Activated T-helper 2 cell treated with anti-CD3 and anti-CD28 coated beads, Interferon-gamma antibody, Interleukin-2, Interleukin-4, amounts not matched to agents 10 μg/mL and 5 μg/mL and 100 μg/mL, durations not matched to agents 14 hours and 24 hours and 36 hours (primary cell): Measurements from ENCODE around the gene ZNF263. TPM values are rescaled to one million over a fixed set of nuclear protein-coding genes. Genes with fewer than 3 reads are reported as not detected.

Experiments used
- DNase-seq: peaks from one replicate; pipeline ENCODE4 v3.0.0; 2021; ENCODE audit warnings: low spot score
- H3K27ac Mint-ChIP-seq: one replicate; pipeline ENCODE4 v1.8.0; 2021; ENCODE audit warnings: mixed read lengths
- H3K27me3 Mint-ChIP-seq: one replicate; pipeline ENCODE4 v1.8.0; 2021; ENCODE audit warnings: low read depth, mixed read lengths
- H3K36me3 Mint-ChIP-seq: one replicate; pipeline ENCODE4 v1.8.0; 2021; ENCODE audit warnings: low read depth, mixed read lengths
- H3K4me1 Mint-ChIP-seq: one replicate; pipeline ENCODE4 v1.8.0; 2021; ENCODE audit warnings: low read depth, mixed read lengths
- H3K4me3 Mint-ChIP-seq: one replicate; pipeline ENCODE4 v1.8.0; 2021; ENCODE audit warnings: low read depth, mild to moderate bottlenecking, moderate library complexity, mixed read lengths
- H3K9me3 Mint-ChIP-seq: one replicate; pipeline ENCODE4 v1.8.0; 2021; ENCODE audit warnings: mixed read lengths
- intact Hi-C: fragments of 100-400 bp; cut with micrococcal nuclease; formaldehyde crosslinking; loops from one replicate; pipeline ENCODE4 v1.15.1; 2023
- total RNA-seq: library from RNA; stranded (reverse); gene quantifications from 2 replicates; pipeline ENCODE4 v1.2.3, GENCODE V29; 2022

ZNF263 gene
- total RNA-seq, 1 donor from 2014 or later = 26.6 TPM

DNA sequence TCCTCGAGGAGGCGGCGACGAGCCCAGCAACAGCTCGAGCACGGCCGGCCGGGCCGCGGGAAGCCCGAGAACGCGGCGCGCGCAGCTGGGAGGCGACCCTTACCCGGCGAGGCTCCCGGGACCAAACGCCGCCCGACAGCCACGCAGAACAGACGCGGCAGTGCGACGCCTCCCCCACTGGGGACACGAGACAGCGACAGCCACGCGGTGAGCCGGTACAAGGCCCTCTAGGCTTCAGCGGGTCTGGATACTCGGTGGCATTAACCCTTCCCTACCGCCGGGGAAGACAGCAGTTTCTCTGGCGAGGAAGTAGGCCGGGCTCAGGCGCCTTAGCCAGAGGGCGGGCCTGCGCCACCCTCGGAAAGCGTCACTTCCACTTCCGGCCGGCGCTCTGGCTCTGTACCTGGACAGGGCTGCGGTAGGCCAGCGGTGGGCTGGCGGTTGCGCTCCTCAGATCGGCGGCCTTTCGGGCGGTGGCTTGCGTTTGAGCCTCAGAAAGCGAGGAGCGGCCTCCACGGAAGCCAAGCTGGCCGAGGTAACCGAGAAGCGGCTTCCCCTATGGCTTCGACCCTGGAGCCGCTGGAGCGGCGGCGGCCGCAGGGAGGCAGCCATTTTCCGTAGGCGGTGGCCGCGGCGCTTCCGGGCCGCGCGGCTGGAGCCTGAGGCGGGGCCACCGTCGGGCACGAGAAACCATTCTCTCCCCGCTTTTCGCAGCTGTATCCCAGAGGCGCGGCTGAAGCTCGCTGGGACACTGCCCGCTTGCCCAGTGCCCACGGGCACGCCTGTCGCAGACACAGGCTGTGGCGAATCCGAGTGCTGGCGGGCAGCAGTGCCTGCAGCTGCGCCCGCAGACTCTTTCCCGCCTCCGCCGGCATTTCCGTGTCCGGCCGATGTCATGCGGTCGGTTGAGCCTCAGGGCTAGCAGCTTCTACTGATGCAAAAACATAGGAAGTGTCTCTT is 22.1 kb downstream of the ZNF263 start, which contains the start of the genes TIGD7 and ZNF75A:
Gene TIGD7, minus strand, starts transcription at position 322 of the 960 bp plus-strand sequence. CDS start 4,816 bp downstream, outside the sequence.
Gene ZNF75A, plus strand, starts transcription at position 389 of the 960 bp plus-strand sequence. CDS start 2,932 bp downstream, outside the sequence.
- Mint-ChIP-seq H3K4me3 (peak within 1 kb of the TSS; percentile 77), H3K27me3 (no peaks in the 10 kb centered on the region), H3K36me3 (peaks cover 80% of the 10 kb centered on the region), H3K9me3 (peaks cover 64% of the 10 kb centered on the region), H3K4me1 (peaks cover 8% of the 10 kb centered on the region), H3K27ac (peak within 1 kb of the TSS; percentile 78)
- intact Hi-C loops = loop anchor here (1.0 to 2.0 kb wide), 4 partner anchors 23 to 153 kb away; partner anchors contain the start of genes ZNF174, ZNF263 and ZSCAN32
- peak; percentile 83 for DNase-seq

DNA sequence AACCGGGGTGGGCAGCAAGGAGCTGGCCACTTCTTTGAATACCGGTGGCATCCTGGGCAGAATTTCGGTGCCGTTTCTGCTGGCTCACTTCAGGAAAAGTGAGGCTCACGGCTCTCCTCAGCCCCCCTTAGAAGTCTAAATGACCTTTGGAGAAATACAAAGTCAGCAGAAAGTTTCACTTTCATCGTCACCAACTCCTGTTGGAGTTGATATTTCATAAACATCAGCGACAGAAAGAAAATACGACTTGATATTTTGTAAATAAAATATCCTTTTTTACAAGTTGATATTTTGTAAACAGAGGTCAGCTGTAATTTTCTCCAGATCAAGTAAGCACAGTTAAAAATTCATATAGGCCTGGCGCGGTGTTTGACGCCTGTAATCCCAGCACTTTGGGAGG is 22.8 kb downstream of the ZNF263 start:
- Mint-ChIP-seq H3K9me3 (peaks cover 64% of the 10 kb centered on the region), H3K4me3 (peak overlapping the region; percentile 77), H3K27ac (peak overlapping the region; percentile 78), H3K36me3 (peaks cover 80% of the 10 kb centered on the region), H3K27me3 (no peaks in the 10 kb centered on the region), H3K4me1 (peaks cover 8% of the 10 kb centered on the region)
- intact Hi-C loops = no loop called here
- DNase-seq = no peak

DNA sequence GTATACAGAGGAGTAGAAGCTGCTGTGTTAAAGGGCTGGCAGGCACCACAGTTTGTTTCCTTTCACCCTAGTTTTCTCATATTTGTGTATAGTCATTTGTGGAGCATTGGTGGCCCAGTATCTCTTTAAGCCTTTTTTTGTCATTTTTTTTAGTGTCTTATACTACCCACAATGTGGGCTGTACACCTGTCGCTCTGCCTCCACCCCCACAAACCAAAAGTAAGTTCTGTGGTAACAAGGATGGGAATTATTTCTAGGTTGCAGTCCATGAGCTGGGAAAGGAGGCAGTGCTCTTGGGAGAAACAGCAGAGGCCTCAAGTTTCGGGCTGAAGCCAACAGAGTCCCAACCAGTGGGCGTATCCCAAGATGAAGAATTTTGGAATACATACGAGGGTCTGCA is 28.2 kb downstream of the ZNF263 start:
- intact Hi-C loops = no loop called here
- Mint-ChIP-seq H3K4me3 (no peak overlapping the region), H3K27me3 (no peaks in the 10 kb centered on the region), H3K36me3 (peaks cover 100% of the 10 kb centered on the region), H3K4me1 (no peaks in the 10 kb centered on the region), H3K9me3 (peaks cover 84% of the 10 kb centered on the region), H3K27ac (no peak overlapping the region)
- DNase-seq = no peak

DNA sequence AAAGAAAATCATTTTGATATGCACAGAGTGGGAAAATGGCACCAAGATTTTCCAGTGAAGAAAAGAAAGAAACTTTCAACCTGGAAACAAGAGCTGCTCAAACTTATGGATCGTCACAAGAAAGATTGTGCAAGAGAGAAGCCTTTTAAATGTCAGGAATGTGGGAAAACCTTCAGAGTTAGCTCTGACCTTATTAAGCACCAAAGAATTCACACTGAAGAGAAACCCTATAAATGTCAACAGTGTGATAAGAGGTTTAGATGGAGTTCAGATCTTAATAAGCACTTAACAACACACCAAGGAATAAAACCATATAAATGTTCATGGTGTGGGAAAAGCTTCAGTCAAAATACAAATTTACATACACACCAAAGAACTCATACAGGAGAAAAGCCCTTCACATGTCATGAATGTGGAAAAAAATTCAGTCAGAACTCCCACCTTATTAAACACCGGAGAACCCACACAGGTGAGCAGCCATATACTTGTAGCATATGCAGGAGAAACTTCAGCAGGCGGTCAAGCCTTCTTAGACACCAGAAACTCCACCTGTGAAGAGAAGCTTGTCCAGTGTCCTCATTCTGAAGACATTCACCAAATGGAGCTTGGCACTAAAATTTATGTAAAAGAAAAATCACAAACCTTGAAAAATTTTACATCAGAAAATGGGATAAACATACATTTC is 34.2 kb downstream of the ZNF263 start:
- no peak for DNase-seq
- H3K4me3 Mint-ChIP-seq = no peak overlapping the region
- no peaks in the 10 kb centered on the region for H3K27me3 Mint-ChIP-seq
- H3K36me3 Mint-ChIP-seq = peaks cover 78% of the 10 kb centered on the region
- no peak overlapping the region for H3K27ac Mint-ChIP-seq
- no peaks in the 10 kb centered on the region for H3K4me1 Mint-ChIP-seq
- H3K9me3 Mint-ChIP-seq = peaks cover 88% of the 10 kb centered on the region
- intact Hi-C loops = no loop called here

DNA sequence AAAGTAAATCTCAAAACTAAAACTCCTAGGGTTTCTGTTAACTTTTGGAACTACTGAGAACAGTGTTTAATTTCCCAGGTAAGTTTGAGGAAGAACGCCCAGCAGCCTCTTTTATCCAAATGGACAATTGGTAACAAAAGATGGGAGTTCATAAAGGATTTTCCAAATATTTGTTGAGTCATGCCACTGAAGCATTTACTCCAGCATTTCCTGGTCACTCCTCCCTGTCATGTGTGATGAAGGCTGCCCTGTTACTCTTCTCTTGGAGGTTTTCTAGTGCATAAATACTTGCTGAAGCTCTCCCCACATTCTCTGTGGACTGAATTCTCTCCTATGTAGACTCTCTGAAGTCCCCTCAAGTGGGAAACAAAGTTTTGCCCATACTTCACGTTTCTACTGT is 38.5 kb downstream of the ZNF263 start:
- no peaks in the 10 kb centered on the region for H3K27me3 Mint-ChIP-seq
- H3K36me3 Mint-ChIP-seq = peaks cover 34% of the 10 kb centered on the region
- no peak for DNase-seq
- intact Hi-C loops = no loop called here
- H3K27ac Mint-ChIP-seq = no peak overlapping the region
- H3K4me3 Mint-ChIP-seq = no peak overlapping the region
- H3K9me3 Mint-ChIP-seq = peaks cover 67% of the 10 kb centered on the region
- no peaks in the 10 kb centered on the region for H3K4me1 Mint-ChIP-seq

DNA sequence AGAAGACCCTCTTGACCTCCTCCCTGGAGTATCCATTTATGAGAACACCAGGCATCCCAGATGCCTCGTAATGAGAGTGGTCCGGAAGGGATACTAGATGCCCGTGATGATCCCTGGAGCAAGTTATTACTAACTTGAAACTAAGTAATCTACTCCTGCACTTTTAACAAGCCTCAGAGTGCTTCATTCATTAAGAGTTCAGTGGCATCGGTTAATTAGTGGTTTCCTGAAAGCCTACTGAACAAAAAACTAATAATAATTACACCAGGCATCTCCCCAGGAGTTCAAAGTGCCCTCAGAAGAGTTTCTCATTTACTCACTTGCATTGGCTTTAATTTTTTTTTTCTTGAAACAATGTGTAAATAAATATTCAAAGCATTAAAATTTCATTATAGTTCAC is 44.2 kb downstream of the ZNF263 start:
- Mint-ChIP-seq H3K36me3 (no peaks in the 10 kb centered on the region), H3K27ac (no peak overlapping the region), H3K9me3 (peaks cover 39% of the 10 kb centered on the region), H3K4me1 (no peaks in the 10 kb centered on the region), H3K4me3 (no peak overlapping the region), H3K27me3 (no peaks in the 10 kb centered on the region)
- no peak for DNase-seq
- intact Hi-C loops = no loop called here

DNA sequence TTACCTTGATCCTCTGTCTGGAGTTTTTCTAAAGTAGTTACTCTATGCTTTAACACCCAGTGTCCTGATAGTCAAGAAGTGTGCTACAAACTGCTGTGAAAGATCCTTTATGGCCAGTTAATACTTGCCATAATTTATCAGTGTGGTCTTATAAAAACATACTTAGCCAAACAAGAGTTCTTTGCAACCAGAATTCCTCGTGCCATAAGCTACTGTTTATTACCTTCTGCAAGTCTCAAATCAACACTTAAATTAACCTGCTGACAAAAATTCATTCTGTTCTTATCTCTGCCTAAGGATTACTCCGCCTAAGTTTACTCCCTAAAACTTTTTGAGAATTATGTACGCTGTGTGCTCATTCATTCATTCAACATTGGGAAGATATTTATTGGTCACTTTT is 44.8 kb downstream of the ZNF263 start:
- Mint-ChIP-seq H3K27ac (no peak overlapping the region), H3K36me3 (no peaks in the 10 kb centered on the region), H3K27me3 (no peaks in the 10 kb centered on the region), H3K4me1 (no peaks in the 10 kb centered on the region), H3K4me3 (no peak overlapping the region), H3K9me3 (peaks cover 38% of the 10 kb centered on the region)
- DNase-seq = no peak
- intact Hi-C loops = no loop called here

DNA sequence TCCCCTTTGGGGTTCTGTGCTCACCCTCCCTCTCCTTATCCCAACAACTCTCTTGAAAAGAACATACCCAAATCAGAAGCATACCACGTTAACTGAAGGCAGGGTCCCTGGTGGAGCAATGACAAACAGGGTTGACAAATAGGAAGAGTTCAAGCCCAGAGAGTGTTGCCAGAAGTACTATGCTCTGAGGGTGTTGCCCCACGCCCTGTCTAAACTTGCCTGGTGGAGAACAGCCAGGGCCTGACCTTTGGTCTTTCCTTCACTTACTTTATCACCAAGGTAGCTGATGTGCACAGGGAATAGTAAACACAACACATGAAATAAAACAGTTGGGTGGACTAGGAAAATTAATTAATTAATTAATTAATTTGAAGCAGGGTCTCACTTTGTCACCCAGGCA is 45.4 kb downstream of the ZNF263 start:
- intact Hi-C loops = no loop called here
- Mint-ChIP-seq H3K4me1 (no peaks in the 10 kb centered on the region), H3K4me3 (no peak overlapping the region), H3K9me3 (peaks cover 36% of the 10 kb centered on the region), H3K27me3 (no peaks in the 10 kb centered on the region), H3K36me3 (no peaks in the 10 kb centered on the region), H3K27ac (no peak overlapping the region)
- DNase-seq = no peak

Other genes with a start within 250 kb of the ZNF263 start
- 0.71 and 0.84 TPM in 2 replicates for gene BICDL2, start 246.5 kb upstream of the ZNF263 start, total RNA-seq
- gene MMP25, start 236.9 kb upstream of the ZNF263 start, total RNA-seq = 7.7 TPM in 2 replicates
- 773 and 798 TPM in 2 replicates for gene IL32, start 217.9 kb upstream of the ZNF263 start, total RNA-seq
- not detected in 2 replicates for gene ZSCAN10, start 184.2 kb upstream of the ZNF263 start, total RNA-seq
- 0.09 and 0.18 TPM in 2 replicates for gene ZNF205, start 170.9 kb upstream of the ZNF263 start, total RNA-seq
- gene ZNF213, start 148.5 kb upstream of the ZNF263 start, total RNA-seq = 9.1 and 9.3 TPM in 2 replicates
- not detected in 2 replicates for gene OR1F1, start 95.3 kb upstream of the ZNF263 start, total RNA-seq
- 11.0 and 12.2 TPM in 2 replicates for gene ZNF200, start 48.3 kb upstream of the ZNF263 start, total RNA-seq
- gene MEFV, start 26.9 kb upstream of the ZNF263 start, total RNA-seq = 0.18 TPM in 1 of 2 replicates, not detected in the other
- gene TIGD7, start 21.9 kb downstream of the ZNF263 start, total RNA-seq = 2.5 and 3.6 TPM in 2 replicates
- gene ZNF75A, start 22.0 kb downstream of the ZNF263 start, total RNA-seq = 25.4 and 31.8 TPM in 2 replicates
- not detected in 2 replicates for gene OR2C1, start 72.4 kb downstream of the ZNF263 start, total RNA-seq
- 13.2 and 16.1 TPM in 2 replicates for gene ZSCAN32, start 117.5 kb downstream of the ZNF263 start, total RNA-seq
- gene ZNF174, start 117.7 kb downstream of the ZNF263 start, total RNA-seq = 9.2 and 11.1 TPM in 2 replicates
- gene ZNF597, start 160.0 kb downstream of the ZNF263 start, total RNA-seq = 1.8 and 1.9 TPM in 2 replicates
- gene NAA60, start 160.2 kb downstream of the ZNF263 start, total RNA-seq = 31.0 and 36.2 TPM in 2 replicates
- not detected in 2 replicates for gene C16orf90, start 212.0 kb downstream of the ZNF263 start, total RNA-seq
- 13.7 and 19.9 TPM in 2 replicates for gene CLUAP1, start 217.5 kb downstream of the ZNF263 start, total RNA-seq